IPS-11a (cell line): Measurements from ENCODE around the gene EML4.

Source experiments
- H3K4me3 ChIP-seq: one replicate; pipeline ENCODE4 v1.5.1; 2013; ENCODE audit warnings: low read depth, low read length, control low read depth

EML4 gene

GRCh38 chr2:42192652-42193566 lies 23.8 kb downstream of the EML4 start:
- H3K4me3 ChIP-seq = no peak overlapping the region

GRCh38 chr2:42193722-42194187 lies 24.6 kb downstream of the EML4 start:
- no peak overlapping the region for H3K4me3 ChIP-seq

DNA sequence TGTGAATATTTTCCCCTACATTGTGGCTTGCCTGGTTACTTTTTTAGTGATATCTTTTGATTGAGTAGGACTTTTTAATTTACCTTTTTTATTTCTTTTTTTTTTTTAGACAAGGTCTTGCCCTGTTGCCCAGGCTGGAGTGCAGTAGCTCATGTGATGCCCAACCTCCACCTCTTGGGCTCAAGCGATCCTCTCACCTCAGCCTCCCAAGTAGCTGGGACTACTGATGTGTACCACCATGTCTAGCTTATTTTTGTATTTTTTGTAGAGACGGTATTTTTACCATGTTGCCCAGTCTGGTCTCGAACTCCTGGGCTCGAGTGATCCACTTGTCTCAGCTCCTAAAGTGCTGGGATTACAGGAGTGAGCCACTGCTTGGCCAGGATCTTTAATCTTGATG lies 25.3 kb downstream of the EML4 start:
- H3K4me3 ChIP-seq = no peak overlapping the region

GRCh38 chr2:42195559-42195958 lies 26.4 kb downstream of the EML4 start:
- no peak overlapping the region for H3K4me3 ChIP-seq

GRCh38 chr2:42196070-42196402 lies 26.9 kb downstream of the EML4 start:
- H3K4me3 ChIP-seq = no peak overlapping the region

GRCh38 chr2:42196403-42197267 lies 27.5 kb downstream of the EML4 start:
- no peak overlapping the region for H3K4me3 ChIP-seq

GRCh38 chr2:42197792-42198191 lies 28.6 kb downstream of the EML4 start:
- H3K4me3 ChIP-seq = no peak overlapping the region

DNA sequence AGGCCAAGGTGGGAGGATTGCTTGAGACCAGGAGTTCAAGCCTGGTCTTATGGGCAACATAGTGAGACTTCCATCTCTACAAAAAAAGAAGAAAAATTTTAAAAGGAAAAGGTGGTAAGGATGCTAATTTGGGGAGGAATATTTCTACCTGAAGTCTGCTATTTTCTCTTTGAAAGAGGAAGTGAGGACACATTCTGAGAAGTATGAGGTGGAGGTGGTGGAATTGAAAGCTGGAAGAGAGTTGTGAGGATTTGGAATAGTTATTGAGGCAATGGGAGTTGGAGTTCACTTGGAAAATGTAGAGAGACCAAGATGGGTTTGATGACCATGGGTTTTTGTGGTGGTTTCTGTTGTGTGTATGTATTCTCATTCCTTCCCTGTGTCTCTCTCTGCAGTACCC lies 29.3 kb downstream of the EML4 start:
- no peak overlapping the region for H3K4me3 ChIP-seq

- H3K4me3 ChIP-seq = no peak overlapping the region
Observed at GRCh38 chr2:42199002-42199401, 29.8 kb downstream of the EML4 start.

- no peak overlapping the region for H3K4me3 ChIP-seq
Observed at GRCh38 chr2:42199626-42200025, 30.5 kb downstream of the EML4 start.

- no peak overlapping the region for H3K4me3 ChIP-seq
Observed at GRCh38 chr2:42200926-42201855, 32.0 kb downstream of the EML4 start.

- H3K4me3 ChIP-seq = no peak overlapping the region
Observed at GRCh38 chr2:42202634-42203008, 33.5 kb downstream of the EML4 start.

GRCh38 chr2:42203792-42204191 lies 34.6 kb downstream of the EML4 start:
- no peak overlapping the region for H3K4me3 ChIP-seq

DNA sequence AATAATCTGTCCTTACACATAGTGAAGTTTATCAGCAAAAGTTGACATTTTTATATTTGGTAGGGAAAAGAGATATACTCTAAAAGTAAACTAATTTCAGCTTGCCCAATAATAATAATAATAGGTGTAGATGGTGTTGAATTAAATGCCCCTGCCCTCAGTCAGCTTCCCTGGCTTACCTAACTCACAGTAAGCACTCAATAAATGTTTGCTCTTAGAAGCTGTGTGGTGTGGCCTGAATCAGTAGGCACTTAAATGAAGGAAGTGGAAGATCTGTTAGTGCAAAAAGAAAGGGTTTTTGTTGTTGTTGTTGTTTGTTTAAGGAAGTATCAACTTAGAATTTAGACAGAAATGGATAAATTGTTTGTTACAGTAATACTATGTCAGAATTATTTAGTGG lies 36.2 kb downstream of the EML4 start:
- no peak overlapping the region for H3K4me3 ChIP-seq

- H3K4me3 ChIP-seq = no peak overlapping the region
Observed at GRCh38 chr2:42207826-42208225, 38.7 kb downstream of the EML4 start.

DNA sequence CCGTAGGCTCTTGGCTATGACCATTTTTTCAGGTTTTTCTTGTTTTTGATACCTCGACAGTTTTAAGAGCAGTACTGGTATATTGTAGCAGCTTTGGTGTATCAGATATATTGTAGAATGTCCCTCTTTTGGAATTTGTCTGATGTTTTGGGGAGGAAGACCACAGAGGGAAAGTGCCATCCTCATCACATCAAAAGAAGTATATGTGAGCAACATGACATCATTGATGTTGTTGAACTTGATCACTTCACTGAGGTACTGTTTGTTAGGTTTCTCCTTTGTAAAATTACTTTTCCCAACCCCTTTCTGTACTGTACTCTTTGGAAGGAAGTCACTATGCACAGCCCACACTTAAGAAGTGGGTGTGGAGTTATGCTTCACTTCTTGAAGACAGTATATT lies 41.0 kb downstream of the EML4 start:
- H3K4me3 ChIP-seq = no peak overlapping the region

DNA sequence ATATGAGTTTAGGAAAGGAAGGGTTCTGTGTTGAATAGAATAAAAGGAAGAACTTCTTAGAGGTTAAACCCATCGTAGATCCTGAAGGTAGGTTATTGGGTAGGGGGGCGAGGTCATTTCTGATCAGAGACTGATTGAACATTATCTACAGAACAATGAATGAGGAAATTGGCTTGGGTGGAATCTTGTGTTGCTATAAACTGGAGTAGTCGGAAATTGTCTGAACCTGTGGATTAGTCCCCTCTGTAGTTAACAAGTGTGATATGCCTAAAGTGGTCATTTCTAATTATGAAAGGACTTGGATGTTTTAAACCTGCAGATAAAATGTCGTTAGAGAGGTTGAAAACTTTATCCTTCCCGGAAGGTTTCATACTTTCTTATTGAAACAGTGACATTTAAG lies 42.1 kb downstream of the EML4 start:
- H3K4me3 ChIP-seq = no peak overlapping the region

GRCh38 chr2:42214669-42215068 lies 45.5 kb downstream of the EML4 start:
- no peak overlapping the region for H3K4me3 ChIP-seq

GRCh38 chr2:42216694-42217093 lies 47.5 kb downstream of the EML4 start:
- H3K4me3 ChIP-seq = no peak overlapping the region

- H3K4me3 ChIP-seq = no peak overlapping the region
Observed at GRCh38 chr2:42217307-42217706, 48.2 kb downstream of the EML4 start.

DNA sequence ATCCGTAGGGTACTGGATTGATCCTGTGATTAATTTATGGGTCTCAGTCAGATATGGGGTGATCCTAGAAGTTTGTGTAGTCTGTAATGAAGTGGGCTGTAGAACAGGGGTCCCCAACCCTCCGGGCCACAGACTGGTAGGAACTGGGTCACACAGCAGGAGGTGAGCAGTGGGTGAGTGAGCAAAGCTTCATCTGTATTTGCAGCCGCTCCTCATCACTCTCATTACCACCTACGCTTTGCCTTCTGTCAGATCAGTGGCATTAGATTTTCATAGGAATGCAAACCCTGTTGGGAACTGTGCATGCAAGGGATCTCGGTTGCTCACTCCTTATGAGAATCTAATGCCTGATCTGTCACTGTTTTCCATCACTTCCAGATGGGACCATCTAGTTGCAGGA lies 48.8 kb downstream of the EML4 start:
- H3K4me3 ChIP-seq = no peak overlapping the region
